Adrenal gland (tissue), 5 donors: ENCODE results near the gene ADGB.

ENCODE experiments used
- CTCF ChIP-seq, 6 experiments: fragments of 450-650 bp in 4 of 6; fragments of 200-600 bp in 2 of 6; sonication (generic) in 1 of 6; IDR thresholded peaks; 1 replicate in 5 of 6; 2 replicates in 1 of 6; pipeline versions ENCODE4 v1.5.1 to v1.8.0; 2016 to 2021; ENCODE audit warnings: antibody characterized with exemption in 6 of 6, mild to moderate bottlenecking in 2 of 6, moderate library complexity in 1 of 6
- POLR2A ChIP-seq, 2 donors: fragments of 450-650 bp; IDR thresholded peaks; one replicate each; pipeline ENCODE4 v1.6.1; 2017; ENCODE audit warnings: antibody characterized with exemption in 2 of 2, mild to moderate bottlenecking in 2 of 2, moderate library complexity in 1 of 2
- donor health status: DM: no; HTN: no; CAD: no.

GRCh38 chr6:146587459-146587858 lies 11.3 kb upstream of the ADGB start:
- no peak for TF ChIP-seq POLR2A (IDR thresholded peaks at IDR 0.05)
- no peak for TF ChIP-seq CTCF (IDR thresholded peaks at IDR 0.05)
